DND-41 (cell line): ENCODE measurements around the gene GGTLC3.
"Not testable (repeated sequence)": the region's sequence is repeated elsewhere in the genome, so short reads cannot be mapped to it uniquely, and the experiment has no call there.

ENCODE experiments used
- EZH2 ChIP-seq: IDR thresholded peaks from 3 replicates; pipeline ENCODE4 v1.6.1; 2012; ENCODE audit warnings: borderline replicate concordance, low read depth, mild to moderate bottlenecking, moderate library complexity, low read length, inconsistent platforms; ENCODE audit not compliant: severe bottlenecking
- TF ChIP-seq, protein P1 (sequence below): IDR thresholded peaks from 2 replicates; pipeline ENCODE4 v1.5.1; 2012; ENCODE audit warnings: borderline replicate concordance, low read length, moderate library complexity, mild to moderate bottlenecking; ENCODE audit not compliant: poor library complexity, severe bottlenecking; ENCODE audit errors: extremely low read depth

DNA sequence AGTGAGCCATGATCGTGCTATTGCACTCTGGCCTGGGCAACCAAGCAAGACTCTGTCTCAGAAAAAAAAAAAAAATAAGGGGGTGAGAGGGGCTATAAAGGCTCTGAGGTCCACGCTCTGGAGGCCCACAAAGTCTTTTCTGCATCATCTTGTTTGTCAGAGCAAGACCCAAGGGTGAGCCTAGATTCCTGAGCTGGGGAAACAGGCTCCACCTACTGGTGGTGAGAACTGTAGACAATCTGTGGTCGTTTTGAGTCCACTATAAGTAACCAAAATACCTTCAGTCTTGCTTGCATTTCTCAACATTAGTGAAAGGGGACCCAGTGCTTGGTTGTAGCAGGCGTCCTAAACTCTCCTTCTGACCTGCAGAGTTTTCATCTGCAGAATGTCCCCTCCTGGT, 5.4 kb upstream of the GGTLC3 start:
- TF ChIP-seq, protein P1, sequence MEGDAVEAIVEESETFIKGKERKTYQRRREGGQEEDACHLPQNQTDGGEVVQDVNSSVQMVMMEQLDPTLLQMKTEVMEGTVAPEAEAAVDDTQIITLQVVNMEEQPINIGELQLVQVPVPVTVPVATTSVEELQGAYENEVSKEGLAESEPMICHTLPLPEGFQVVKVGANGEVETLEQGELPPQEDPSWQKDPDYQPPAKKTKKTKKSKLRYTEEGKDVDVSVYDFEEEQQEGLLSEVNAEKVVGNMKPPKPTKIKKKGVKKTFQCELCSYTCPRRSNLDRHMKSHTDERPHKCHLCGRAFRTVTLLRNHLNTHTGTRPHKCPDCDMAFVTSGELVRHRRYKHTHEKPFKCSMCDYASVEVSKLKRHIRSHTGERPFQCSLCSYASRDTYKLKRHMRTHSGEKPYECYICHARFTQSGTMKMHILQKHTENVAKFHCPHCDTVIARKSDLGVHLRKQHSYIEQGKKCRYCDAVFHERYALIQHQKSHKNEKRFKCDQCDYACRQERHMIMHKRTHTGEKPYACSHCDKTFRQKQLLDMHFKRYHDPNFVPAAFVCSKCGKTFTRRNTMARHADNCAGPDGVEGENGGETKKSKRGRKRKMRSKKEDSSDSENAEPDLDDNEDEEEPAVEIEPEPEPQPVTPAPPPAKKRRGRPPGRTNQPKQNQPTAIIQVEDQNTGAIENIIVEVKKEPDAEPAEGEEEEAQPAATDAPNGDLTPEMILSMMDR = not testable (repeated sequence)
- TF ChIP-seq EZH2 = not testable (repeated sequence)
